ENCODE measurements around the gene NELFCD.

DNA sequence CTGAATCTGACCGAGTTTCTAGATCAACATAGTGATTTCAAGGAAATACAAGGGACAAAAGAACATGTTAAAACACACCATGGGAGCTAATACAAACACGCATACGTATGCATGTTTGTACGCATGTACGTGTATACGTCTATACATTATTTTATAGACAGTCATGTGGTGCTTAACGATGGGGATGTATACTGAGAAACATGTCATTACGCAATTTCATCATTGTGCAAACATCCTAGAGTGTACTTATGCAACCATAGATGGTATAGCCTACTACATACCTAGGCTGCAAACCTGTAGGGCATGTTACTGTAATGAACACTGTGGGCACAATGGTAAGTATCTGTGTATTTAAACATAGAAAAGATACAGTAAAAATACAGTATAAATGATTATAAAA is 25.0 kb upstream of the NELFCD start:
- TF ChIP-seq, protein P1, sequence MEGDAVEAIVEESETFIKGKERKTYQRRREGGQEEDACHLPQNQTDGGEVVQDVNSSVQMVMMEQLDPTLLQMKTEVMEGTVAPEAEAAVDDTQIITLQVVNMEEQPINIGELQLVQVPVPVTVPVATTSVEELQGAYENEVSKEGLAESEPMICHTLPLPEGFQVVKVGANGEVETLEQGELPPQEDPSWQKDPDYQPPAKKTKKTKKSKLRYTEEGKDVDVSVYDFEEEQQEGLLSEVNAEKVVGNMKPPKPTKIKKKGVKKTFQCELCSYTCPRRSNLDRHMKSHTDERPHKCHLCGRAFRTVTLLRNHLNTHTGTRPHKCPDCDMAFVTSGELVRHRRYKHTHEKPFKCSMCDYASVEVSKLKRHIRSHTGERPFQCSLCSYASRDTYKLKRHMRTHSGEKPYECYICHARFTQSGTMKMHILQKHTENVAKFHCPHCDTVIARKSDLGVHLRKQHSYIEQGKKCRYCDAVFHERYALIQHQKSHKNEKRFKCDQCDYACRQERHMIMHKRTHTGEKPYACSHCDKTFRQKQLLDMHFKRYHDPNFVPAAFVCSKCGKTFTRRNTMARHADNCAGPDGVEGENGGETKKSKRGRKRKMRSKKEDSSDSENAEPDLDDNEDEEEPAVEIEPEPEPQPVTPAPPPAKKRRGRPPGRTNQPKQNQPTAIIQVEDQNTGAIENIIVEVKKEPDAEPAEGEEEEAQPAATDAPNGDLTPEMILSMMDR (IDR thresholded peaks at IDR 0.05), result no peak
- no peak for TF ChIP-seq POLR2A (IDR thresholded peaks at IDR 0.05)

Measured in thyroid gland (tissue), 4 donors.